GM12878 (cell line): Measurements from ENCODE around the gene SEC11A. TPM values are rescaled to one million over a fixed set of nuclear protein-coding genes. Genes with fewer than 3 reads are reported as not detected.
"Not testable (repeated sequence)": the region's sequence is repeated elsewhere in the genome, so short reads cannot be mapped to it uniquely, and the experiment has no call there.

ENCODE experiments used
- ATAC-seq: fragments of 200-7000 bp; cut with Tn5 transposase; 3 replicates; pipeline ENCODE4 v1.9.1; 2020; ENCODE audit warnings: mild to moderate bottlenecking, moderate library complexity
- BruUV-seq: library from RNA; stranded (reverse); fragments of 400-500 nt; replicated peaks from 2 replicates; lab custom pipeline; 2021; lab: Mats Ljungman, UMichigan
- CTCF ChIA-PET: fragments of 300-600 bp; sonication (Branson Sonifier 250); formaldehyde crosslinking; extraction: SDS; loops from one replicate; lab custom pipeline; 2021; ENCODE audit warnings: inconsistent platforms; lab: Yijun Ruan, JAX
- POLR2A ChIA-PET: fragments of 350-600 bp; formaldehyde crosslinking; extraction: SDS; loops from one replicate; lab custom pipeline; 2021; ENCODE audit warnings: inconsistent platforms; lab: Charles Lee
- RAD21 ChIA-PET: fragments of 300-600 bp; sonication (Branson Sonifier 250); formaldehyde crosslinking; loops from one replicate; lab custom pipeline; 2023; ENCODE audit warnings: antibody characterized with exemption; ENCODE audit not compliant: unreplicated experiment; lab: Charles Lee
- SMC1A ChIA-PET: fragments of 300-600 bp; sonication (Branson Sonifier 250); formaldehyde crosslinking; loops from one replicate; lab custom pipeline; 2023; ENCODE audit not compliant: unreplicated experiment, uncharacterized antibody; lab: Charles Lee
- DNase-seq: peaks from one replicate; pipeline ENCODE4 v3.0.0-alpha.2; 2011; ENCODE audit warnings: low read depth, low spot score
- FAIRE-seq: peaks from 3 replicates; lab custom pipeline; 2011; peaks lifted over from hg19 to GRCh38; lab: Jason Lieb, UNC
- H2AFZ ChIP-seq: 2 replicates; pipeline ENCODE4 v1.6.0; 2011; ENCODE audit warnings: low read depth, low read length, control low read depth; ENCODE audit not compliant: control insufficient read depth
- H3K27ac ChIP-seq: 2 replicates; pipeline ENCODE4 v1.5.1; 2011; ENCODE audit warnings: control low read depth; ENCODE audit not compliant: control insufficient read depth, insufficient read depth
- H3K27me3 ChIP-seq, 2 experiments: replicated peaks in 1 of 2; 2 replicates each; pipeline versions ENCODE4 v1.6.0 to v1.6.1; 2011; ENCODE audit warnings: low read length in 1 of 2; ENCODE audit not compliant: control insufficient read depth in 2 of 2, insufficient read depth in 2 of 2
- H3K36me3 ChIP-seq, 2 experiments: 2 replicates each; pipeline ENCODE4 v1.5.1; 2011; ENCODE audit warnings: low read length in 1 of 2; ENCODE audit not compliant: control insufficient read depth in 2 of 2, insufficient read depth in 2 of 2
- H3K4me1 ChIP-seq: 2 replicates; pipeline ENCODE4 v1.6.1; 2011; ENCODE audit warnings: mild to moderate bottlenecking, low read length, moderate library complexity, mixed read lengths; ENCODE audit not compliant: control insufficient read depth, insufficient read depth
- H3K4me2 ChIP-seq: 2 replicates; pipeline ENCODE4 v1.6.0; 2011; ENCODE audit warnings: control low read depth; ENCODE audit not compliant: control insufficient read depth, insufficient read depth
- H3K4me3 ChIP-seq: fragments of 200-600 bp; sonication (generic); 2 replicates; pipeline ENCODE4 v1.5.1; 2016
- H3K79me2 ChIP-seq: 2 replicates; pipeline ENCODE4 v1.6.0; 2011; ENCODE audit warnings: low read length; ENCODE audit not compliant: control insufficient read depth, insufficient read depth
- H3K9ac ChIP-seq: 2 replicates; pipeline ENCODE4 v1.8.0; 2011; ENCODE audit warnings: low read length, control low read depth, mixed read lengths; ENCODE audit not compliant: control insufficient read depth, insufficient read depth
- H3K9me3 ChIP-seq: replicated peaks from 3 replicates; pipeline ENCODE4 v1.5.1; 2011; ENCODE audit warnings: mild to moderate bottlenecking, low read length; ENCODE audit not compliant: control insufficient read depth, insufficient read depth
- H4K20me1 ChIP-seq: 2 replicates; pipeline ENCODE4 v1.6.0; 2011; ENCODE audit not compliant: control insufficient read depth, insufficient read depth
- PAX8 ChIP-seq: fragments of 450-650 bp; IDR thresholded peaks from 2 replicates; pipeline ENCODE4 v1.6.1; 2017; ENCODE audit warnings: mild to moderate bottlenecking, moderate library complexity
- ZBED1 ChIP-seq: IDR thresholded peaks from 2 replicates; pipeline ENCODE4 v1.6.1; 2016; ENCODE audit warnings: borderline replicate concordance
- WGBS: methylation state at CpG from one replicate; pipeline ENCODE4 v1.1.6; 2016; ENCODE audit warnings: low lambda C conversion rate; ENCODE audit not compliant: insufficient replicate concordance, insufficient coverage; ENCODE audit errors: missing lambda C conversion rate; 5-methylcytosine and 5-hydroxymethylcytosine counted together
- in situ Hi-C: fragments of 300-500 bp; cut with MboI; formaldehyde crosslinking; loops from 9 replicates; pipeline ENCODE4 v1.14.3; 2018; ENCODE audit warnings: mixed read lengths
- intact Hi-C: fragments of 100-400 bp; cut with micrococcal nuclease; formaldehyde crosslinking; loops from one replicate; pipeline ENCODE4 v1.14.2; 2022; ENCODE audit not compliant: unreplicated experiment
- polyA plus RNA-seq, 11 experiments: library from polyadenylated mRNA; depleted of rRNA in 4 of 11; unstranded in 6 of 11; stranded (reverse) in 5 of 11; fragments of >200 nt; fragmentation: Nextera tagmentation in 4 of 11; fragmentation: Illumina TruSeq in 1 of 11; extraction: Ambion mirVana in 4 of 11; extraction: Trizol in 1 of 11; gene quantifications; 1 replicate in 1 of 11; 2 replicates in 10 of 11; pipeline versions ENCODE4 v1.2.1 to v1.2.3, GENCODE V29; 2011 to 2016; ENCODE audit warnings: inconsistent platforms in 2 of 11, missing spikeins in 2 of 11, low read depth in 1 of 11
- total RNA-seq, 4 experiments: library from RNA; depleted of rRNA in 3 of 4; stranded (reverse); fragments of >200 nt in 3 of 4; fragmentation: Illumina TruSeq in 1 of 4; extraction: Trizol in 1 of 4; gene quantifications; 2 replicates each; pipeline versions ENCODE4 v1.2.1 to v1.2.3, GENCODE V29; 2013 to 2021

The SEC11A gene
- total and polyA plus RNA-seq, 10 of the 15 experiments (the other 5 are each of a cell fraction or from before 2014, with no cell fraction given) = 99.2 to 159 (median 143) TPM

GRCh38 chr15:84754889-84755288, 39.0 kb upstream of the SEC11A start:
- H4K20me1 ChIP-seq, DNase-seq, H2AFZ ChIP-seq, H3K4me2 ChIP-seq, in situ Hi-C loops, FAIRE-seq, H3K4me3 ChIP-seq, H3K27ac ChIP-seq, H3K9me3 ChIP-seq, H3K27me3 ChIP-seq, H3K9ac ChIP-seq, H3K36me3 ChIP-seq, ATAC-seq, BruUV-seq: not testable (repeated sequence)
- RAD21 ChIA-PET = interaction anchor here (1.4 to 1.5 kb wide), 3 partner anchors 9 to 66 kb away, joined by 3 to 4 read pairs (median 3); partner anchors contain the start of gene SEC11A
- H3K4me1 ChIP-seq = peaks cover 22% of the 10 kb centered on the region
- WGBS = 91% methylated on average over 4 of the region's 4 CpGs
- CTCF ChIA-PET = interaction anchor here (0.7 kb wide), 1 partner anchor 69 kb away, joined by 3 read pairs; no protein-coding TSS in a partner anchor
- POLR2A ChIA-PET = interaction anchor here (0.5 to 1.5 kb wide), 6 partner anchors 12 to 156 kb away, joined by 3 to 5 read pairs (median 4); no protein-coding TSS in a partner anchor
- SMC1A ChIA-PET = interaction anchor here (1.0 to 1.9 kb wide), 6 partner anchors 9 to 167 kb away, joined by 3 to 5 read pairs (median 4); no protein-coding TSS in a partner anchor
- H3K79me2 ChIP-seq = peaks cover 95% of the 10 kb centered on the region
- intact Hi-C loops = loop anchor here (5.0 kb wide), 1 partner anchor 153 kb away; the partner anchor contains the start of gene ZSCAN2

DNA sequence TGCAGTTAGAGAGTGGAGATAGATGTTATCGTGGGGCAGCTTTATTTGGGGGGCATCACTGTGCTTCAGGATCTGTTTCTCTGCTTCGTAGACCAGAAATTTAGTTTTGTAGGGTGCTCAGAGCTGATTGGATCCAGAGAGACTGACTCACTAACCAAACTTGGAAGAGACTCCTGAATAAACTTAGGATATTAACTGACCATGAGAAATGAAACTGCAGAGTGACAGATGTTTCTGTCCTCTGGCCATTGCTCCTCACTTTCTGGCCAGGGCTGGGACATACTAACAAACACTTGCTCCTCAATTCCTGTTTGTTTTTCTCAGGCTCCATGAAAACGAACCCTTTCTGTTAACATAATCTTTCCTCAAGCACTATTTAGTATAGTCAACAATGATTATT, 36.8 kb upstream of the SEC11A start:
- ChIA-PET RAD21 (interaction anchor here (0.5 to 4.4 kb wide), 6 partner anchors 17 to 1684 kb away, joined by 3 to 31 read pairs (median 3); partner anchors contain the start of gene SEC11A), POLR2A (interaction anchor here (0.9 to 1.6 kb wide), 4 partner anchors 18 to 37 kb away, joined by 4 to 9 read pairs (median 6); partner anchors contain the start of gene SEC11A), SMC1A (interaction anchor here (0.7 to 3.3 kb wide), 10 partner anchors 13 to 70 kb away, joined by 3 to 14 read pairs (median 4); no protein-coding TSS in a partner anchor), CTCF (interaction anchor here (0.9 to 1.8 kb wide), 8 partner anchors 12 to 154 kb away, joined by 3 to 9 read pairs (median 3); partner anchors contain the start of gene WDR73)
- Histone ChIP-seq H3K36me3 (peaks cover 0 to 4% of the 10 kb centered on the region in 2 experiments; a peak in 1 of 4 replicates), H3K27ac (no peak overlapping the region), H3K4me2 (no peak overlapping the region; the same call in 1 of the 2 replicates), H3K4me3 (0 out of 2 replicates have a peak overlapping the region, but pooled peaks have one; percentile 4), H3K27me3 (no peaks in the 10 kb centered on the region), H3K9me3 (no peaks in the 10 kb centered on the region), H3K4me1 (peaks cover 12% of the 10 kb centered on the region), H2AFZ (no peak overlapping the region), H3K79me2 (peaks cover 90% of the 10 kb centered on the region), H3K9ac (no peak overlapping the region), H4K20me1 (no peaks in the 10 kb centered on the region; the same call in 1 of the 2 replicates)
- no TSS peak for BruUV-seq
- intact Hi-C loops = loop anchor here (5.0 kb wide), 1 partner anchor 150 kb away; the partner anchor contains the start of gene ZSCAN2
- 97% methylated on average over 3 of the region's 3 CpGs for WGBS
- FAIRE-seq (no peak), ATAC-seq (no peak), DNase-seq (no peak)
- TF ChIP-seq ZBED1 = no peak
- no peak for TF ChIP-seq PAX8
- in situ Hi-C loops = no loop called here
